HepG2 (cell line): ENCODE results near the gene RHD. TPM values are rescaled to one million over a fixed set of nuclear protein-coding genes. Genes with fewer than 3 reads are reported as not detected.

Experiments used
- E2F5 ChIP-seq: sonication (generic); formaldehyde crosslinking; conservative IDR thresholded peaks from 2 replicates; pipeline ENCODE4 v1.4.0; 2020; ENCODE audit warnings: missing genetic modification reagents
- ELF4 ChIP-seq: sonication (generic); formaldehyde crosslinking; IDR thresholded peaks from 2 replicates; pipeline ENCODE4 v1.5.0; 2020; ENCODE audit warnings: missing genetic modification reagents, mild to moderate bottlenecking, moderate library complexity, borderline replicate concordance
- HCFC1 ChIP-seq: fragments of 150-350 bp; IDR thresholded peaks from 2 replicates; pipeline ENCODE4 v1.6.1; 2014; ENCODE audit warnings: low read depth, low read length
- HIVEP1 ChIP-seq: sonication (generic); formaldehyde crosslinking; IDR thresholded peaks from 2 replicates; pipeline ENCODE4 v1.4.0; 2020; ENCODE audit warnings: mild to moderate bottlenecking, missing genetic modification reagents
- HNF1A ChIP-seq, 2 experiments: sonication (generic) in 1 of 2; formaldehyde crosslinking in 1 of 2; IDR thresholded peaks; 2 replicates each; pipeline versions ENCODE4 v1.4.0 to v1.6.1; 2016 to 2020; ENCODE audit warnings: borderline replicate concordance in 1 of 2, low read depth in 1 of 2, mild to moderate bottlenecking in 1 of 2, missing genetic modification reagents in 1 of 2
- MED8 ChIP-seq: sonication (generic); formaldehyde crosslinking; IDR thresholded peaks from 2 replicates; pipeline ENCODE4 v1.8.1; 2023; ENCODE audit warnings: mild to moderate bottlenecking, missing genetic modification reagents; ENCODE audit not compliant: insufficient replicate concordance
- MXD4 ChIP-seq: IDR thresholded peaks from 2 replicates; pipeline ENCODE4 v1.6.1; 2016; ENCODE audit warnings: mild to moderate bottlenecking, missing biosample characterization, missing genetic modification reagents
- NR2F6 ChIP-seq, 2 experiments: IDR thresholded peaks; 2 replicates each; pipeline ENCODE4 v1.6.1; 2016; ENCODE audit warnings: antibody characterized with exemption in 1 of 2, mild to moderate bottlenecking in 1 of 2
- PAF1 ChIP-seq: IDR thresholded peaks from 2 replicates; pipeline ENCODE4 v1.6.1; 2016; ENCODE audit warnings: missing genetic modification reagents, missing compliant biosample characterization
- POLR2AphosphoS5 ChIP-seq: IDR thresholded peaks from 2 replicates; pipeline ENCODE4 v1.6.1; 2012; ENCODE audit warnings: low read depth, low read length
- TMF1 ChIP-seq: sonication (generic); formaldehyde crosslinking; IDR thresholded peaks from 2 replicates; pipeline ENCODE4 v1.8.1; 2022; ENCODE audit warnings: low read depth, missing genetic modification reagents
- XBP1 ChIP-seq: sonication (generic); formaldehyde crosslinking; IDR thresholded peaks from 2 replicates; pipeline ENCODE4 v1.5.0; 2020; ENCODE audit warnings: missing genetic modification reagents
- ZFP36L1 ChIP-seq: sonication (generic); formaldehyde crosslinking; IDR thresholded peaks from 2 replicates; pipeline ENCODE4 v1.8.0; 2022; ENCODE audit warnings: mild to moderate bottlenecking, missing genetic modification reagents, moderate library complexity
- ZFP36L2 ChIP-seq: sonication (generic); formaldehyde crosslinking; IDR thresholded peaks from 2 replicates; pipeline ENCODE4 v1.4.0; 2020; ENCODE audit warnings: missing genetic modification reagents
- ZNF562 ChIP-seq: sonication (generic); formaldehyde crosslinking; IDR thresholded peaks from 2 replicates; pipeline ENCODE4 v1.8.0; 2022; ENCODE audit warnings: missing genetic modification reagents, borderline replicate concordance
- polyA plus RNA-seq, 8 experiments: library from polyadenylated mRNA; depleted of rRNA in 3 of 8; stranded (reverse) in 7 of 8; unstranded in 1 of 8; fragments of >200 nt; fragmentation: Illumina TruSeq in 4 of 8; extraction: Trizol in 4 of 8; gene quantifications; 2 replicates each; pipeline versions ENCODE4 v1.2.1 to v1.2.3, GENCODE V29; 2011 to 2016; ENCODE audit warnings: low read depth in 4 of 8, missing spikeins in 1 of 8, mixed read lengths in 1 of 8; ENCODE audit not compliant: insufficient read depth in 1 of 8
- total RNA-seq, 5 experiments: library from RNA; depleted of rRNA; stranded (reverse); fragments of >200 nt; fragmentation: Illumina TruSeq; extraction: Trizol; gene quantifications; 2 replicates each; pipeline ENCODE4 v1.2.3, GENCODE V29; 2016; ENCODE audit warnings: low read depth in 1 of 5

RHD gene
- total and polyA plus RNA-seq, 2 of the 13 experiments (the other 11 are each of a cell fraction or from before 2014, with no cell fraction given), result not detected

- TF ChIP-seq ZNF562 (CRISPR knock-in tag) (no peak), PAF1 (CRISPR knock-in tag) (no peak), TMF1 (CRISPR knock-in tag) (no peak), ZFP36L2 (CRISPR knock-in tag) (no peak), HCFC1 (no peak), HIVEP1 (CRISPR knock-in tag) (peak; percentile 68; the same call in 1 of the 2 replicates), POLR2AphosphoS5 (peak; percentile 86), NR2F6 (IDR thresholded peaks at IDR 0.05) (no peak), NR2F6 (CRISPR knock-in tag; IDR thresholded peaks at IDR 0.05) (no peak), ZFP36L1 (CRISPR knock-in tag) (peak; percentile 84; the same call in 1 of the 2 replicates), ELF4 (no peak), E2F5 (CRISPR knock-in tag) (0 out of 2 replicates have a peak, but pooled peaks have one; percentile 26), HNF1A (IDR thresholded peaks at IDR 0.05; ENCODE audit: low read depth) (no peak), HNF1A (CRISPR knock-in tag; IDR thresholded peaks at IDR 0.05; ENCODE audit: borderline replicate concordance) (no peak), MED8 (peak; percentile 76), MXD4 (CRISPR knock-in tag) (peak; percentile 51; the same call in 1 of the 2 replicates), XBP1 (no peak)
These were observed 66.1 kb downstream of the RHD start, which contains the start of gene TMEM50A (continued) for GRCh38 chr1:25338188-25338981.
